NCI-H82 treated with DMSO at 0.1 percent for 48 hours (cell line): Measurements from ENCODE around the gene FAM228A.

ENCODE experiments used
- DNase-seq: peaks from one replicate; lab custom pipeline; 2025; ENCODE audit not compliant: unreplicated experiment; lab: John Stamatoyannopoulos, UW

The FAM228A gene

DNA sequence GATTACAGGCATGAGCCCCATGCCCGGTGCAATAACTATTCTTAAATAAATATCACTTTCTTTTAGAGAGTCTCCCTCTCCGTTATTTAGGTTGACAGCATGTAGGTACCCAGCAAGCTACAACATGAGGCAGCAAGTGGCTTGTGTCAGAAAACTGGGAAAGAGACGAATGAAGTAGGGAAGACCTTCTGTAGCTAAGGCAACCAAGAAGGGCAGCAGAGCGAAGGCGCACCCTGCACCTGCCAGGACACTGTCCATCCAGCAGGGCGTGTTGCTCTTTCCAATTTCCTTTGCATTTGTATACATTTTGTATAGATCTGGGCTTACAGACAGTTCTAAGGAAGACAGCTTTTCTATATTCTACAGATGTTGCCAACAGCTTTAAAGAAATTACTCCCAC, 48.1 kb downstream of the FAM228A start:
- no peak for DNase-seq

DNA sequence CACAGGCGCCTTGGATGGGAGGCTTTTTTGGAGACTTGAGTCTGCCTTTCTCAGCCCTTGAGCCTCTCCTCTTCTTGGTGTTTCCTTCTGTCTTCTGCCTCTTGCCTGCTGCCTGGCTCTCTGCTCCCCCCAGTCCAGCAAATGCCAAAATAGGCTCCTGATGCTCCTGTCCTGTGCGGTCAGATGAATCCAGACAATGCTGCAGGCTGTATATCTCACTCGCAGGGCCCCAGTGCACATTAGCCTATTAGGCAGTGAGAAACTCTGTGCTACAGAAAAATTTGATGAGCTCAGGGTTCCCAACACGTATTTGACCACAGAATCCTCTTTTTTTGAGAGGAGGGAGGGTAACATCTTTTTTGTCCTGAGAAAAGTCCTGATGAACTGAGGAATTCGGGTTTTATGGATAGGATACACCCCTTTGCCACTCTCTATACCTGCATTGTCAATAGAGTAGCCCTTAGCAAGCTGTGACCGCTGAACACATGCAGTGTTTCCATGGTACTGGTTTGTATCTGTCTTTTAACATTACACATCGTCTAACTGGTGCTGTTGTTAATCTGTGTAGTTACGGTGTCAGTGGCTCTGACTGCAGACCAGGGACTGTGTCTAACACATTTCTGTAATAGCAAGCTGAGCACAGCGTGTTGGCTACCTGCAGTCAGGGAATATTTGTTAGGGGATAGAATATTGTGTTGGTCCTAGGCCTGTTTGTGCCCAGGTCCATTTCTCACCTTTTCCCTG, 50.8 kb downstream of the FAM228A start:
- DNase-seq: no peak

DNA sequence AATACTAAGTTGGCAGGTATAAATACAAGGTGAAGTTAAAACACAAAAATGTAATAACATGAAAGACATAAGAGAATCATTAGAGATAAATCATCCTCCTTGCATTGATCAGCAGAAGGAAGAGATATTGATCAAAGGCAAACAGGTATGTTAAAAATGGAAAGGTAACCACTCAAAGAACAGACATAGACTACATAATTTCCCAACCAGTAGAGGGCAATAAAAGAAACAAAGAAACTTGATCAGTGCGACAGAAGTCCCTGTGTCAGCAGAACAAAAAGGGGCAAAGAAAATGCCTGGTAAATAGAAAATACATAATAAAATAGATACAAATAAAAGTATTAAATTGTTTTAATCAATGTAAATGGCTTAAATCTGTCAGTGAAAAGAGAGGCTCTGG, 53.6 kb downstream of the FAM228A start:
- peak; percentile 34 for DNase-seq

DNA sequence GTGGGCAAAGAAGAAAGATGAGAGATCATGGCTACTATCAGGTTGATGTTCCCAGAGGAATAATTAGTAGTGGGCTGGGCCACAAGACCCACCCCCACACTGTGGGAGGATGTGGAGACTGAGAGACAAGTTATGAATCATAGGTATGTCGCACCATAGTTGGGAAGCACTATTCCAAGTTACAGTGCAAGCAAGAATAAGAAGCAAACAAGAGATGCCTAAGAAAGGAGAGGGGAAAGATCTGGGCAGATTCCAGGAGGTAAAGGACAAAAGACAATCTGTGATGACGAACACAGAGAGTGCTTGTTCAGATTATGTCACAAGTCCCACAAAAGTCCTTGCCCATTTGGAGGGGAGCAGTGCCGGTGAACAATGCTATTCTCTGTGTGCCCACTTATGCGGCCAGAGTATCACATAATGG, 56.6 kb downstream of the FAM228A start:
- no peak for DNase-seq

DNA sequence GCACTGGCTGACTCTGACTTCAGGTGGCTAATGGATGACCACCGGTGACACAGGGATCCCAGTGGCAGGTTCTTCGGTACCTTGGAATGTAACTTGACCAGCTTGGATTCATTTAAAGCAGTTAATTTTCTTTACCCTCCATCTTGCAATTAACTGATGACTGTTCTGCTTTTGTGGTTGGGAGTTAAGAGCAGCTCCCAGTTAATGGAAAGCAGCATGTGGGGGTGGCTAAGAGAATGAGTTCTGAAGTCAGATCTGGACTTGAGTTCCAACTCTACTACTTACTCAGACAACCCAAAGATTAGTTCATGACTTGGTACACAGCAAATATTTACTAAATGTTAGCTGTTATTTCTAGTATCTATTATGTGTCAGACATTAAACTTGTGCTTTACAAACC, 58.5 kb downstream of the FAM228A start:
- no peak for DNase-seq

DNA sequence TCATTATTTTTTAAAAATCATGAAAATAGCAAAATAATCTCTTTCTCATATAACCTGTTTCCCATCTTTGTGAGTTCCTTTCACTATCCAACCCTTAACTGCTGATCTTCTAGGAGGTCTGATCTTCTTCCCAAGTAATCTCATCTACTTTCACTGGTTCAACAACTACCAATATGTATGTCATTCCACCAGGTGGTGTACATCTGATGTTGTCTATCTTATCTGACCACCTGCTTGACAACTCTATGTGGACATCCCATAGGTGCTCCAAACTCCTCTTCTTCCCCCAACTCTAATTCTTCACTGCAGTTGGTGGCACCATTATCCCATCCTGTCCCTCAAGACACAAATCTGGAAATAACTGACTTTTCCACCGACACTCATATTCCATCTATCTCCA, 62.5 kb downstream of the FAM228A start:
- no peak for DNase-seq

DNA sequence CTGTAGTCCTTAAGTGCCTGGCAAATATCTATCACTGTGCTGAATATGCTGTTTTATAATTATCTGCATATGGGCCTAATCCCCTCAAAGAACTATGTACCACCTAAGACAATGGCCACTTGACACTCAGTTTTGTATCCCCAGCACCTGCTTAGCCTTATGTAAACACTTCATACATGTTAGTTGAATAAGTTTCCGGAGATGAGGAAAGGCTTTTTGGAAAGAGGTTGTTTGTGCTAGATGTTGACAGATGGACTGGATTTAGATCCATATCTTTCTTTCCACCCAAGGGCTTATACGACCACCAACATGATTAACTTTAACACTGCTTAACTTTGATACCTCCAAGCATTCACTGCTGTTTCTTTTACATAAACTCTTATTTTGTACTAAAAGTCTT, 63.3 kb downstream of the FAM228A start:
- peak; percentile 15 for DNase-seq

DNA sequence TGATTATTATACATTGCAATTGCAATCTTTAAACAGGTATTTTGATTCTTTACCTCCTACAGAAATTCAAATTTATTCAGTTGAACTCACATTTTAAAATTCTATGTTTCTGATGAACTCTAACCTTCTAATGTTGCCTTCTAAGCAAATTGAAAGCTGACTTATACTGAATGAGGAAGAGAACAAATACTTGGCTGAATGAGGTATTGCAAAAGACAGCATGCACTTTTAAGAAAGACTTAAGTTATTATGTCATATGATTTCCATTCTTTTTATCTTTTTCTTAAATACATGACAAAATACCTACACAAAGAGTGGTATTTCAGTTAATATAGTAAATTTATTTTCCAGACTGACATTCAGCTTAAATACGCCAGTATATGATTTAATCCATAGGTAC, 64.7 kb downstream of the FAM228A start:
- no peak for DNase-seq
